Measurements from ENCODE around the gene TAF11L5. TPM values are rescaled to one million over a fixed set of nuclear protein-coding genes. Genes with fewer than 3 reads are reported as not detected.
"Not testable (repeated sequence)": the region's sequence is repeated elsewhere in the genome, so short reads cannot be mapped to it uniquely, and the experiment has no call there.

Gene TAF11L5
- not detected in 2 replicates for total RNA-seq (2014; rRNA removed; shearing (Covaris generic))
- not detected in 2 replicates for polyA plus RNA-seq (2016; fragmentation: Nextera tagmentation; extraction: Ambion mirVana)

- H3K9me2 ChIP-seq (ENCODE audit: insufficient read depth); H3F3A ChIP-seq (ENCODE audit: insufficient read depth); H3K4me2 ChIP-seq (ENCODE audit: unreplicated experiment); DNase-seq; H3K27ac ChIP-seq; H3K9me3 ChIP-seq (ENCODE audit: low read depth); H3K79me2 ChIP-seq (ENCODE audit: insufficient read depth); H3K27me3 ChIP-seq (replicated peaks; ENCODE audit: insufficient read depth); H2AFZ ChIP-seq; in situ Hi-C loops (cut with MboI); H3K4me3 ChIP-seq; H3K9ac ChIP-seq; H3K36me3 ChIP-seq (ENCODE audit: low read depth); H4K20me1 ChIP-seq (ENCODE audit: insufficient read depth); H3K4me1 ChIP-seq (ENCODE audit: insufficient read depth): not testable (repeated sequence)
- no CpG with 5 or more reads among the region's 15 CpGs for WGBS, 2 experiments (ENCODE audit: low coverage in 1 of 2, low lambda C conversion rate in 2 of 2, missing lambda C conversion rate in 2 of 2)
Observed at GRCh38 chr5:17524935-17525334, at the start of gene TAF11L5. TAF11L5 (plus strand) TSS chr5:17525235.

- Histone ChIP-seq H3F3A (ENCODE audit: insufficient read depth) (no peaks in the 10 kb centered on the region), H3K4me2 (ENCODE audit: unreplicated experiment) (no peak overlapping the region), H3K9me3 (ENCODE audit: low read depth) (no peaks in the 10 kb centered on the region), H3K27me3 (replicated peaks; ENCODE audit: insufficient read depth) (peaks cover 9% of the 10 kb centered on the region; the same call in 1 of the 2 replicates), H2AFZ (no peak overlapping the region), H3K4me3 (no peak overlapping the region), H4K20me1 (ENCODE audit: insufficient read depth) (no peaks in the 10 kb centered on the region), H3K36me3 (ENCODE audit: low read depth) (no peaks in the 10 kb centered on the region), H3K9ac (no peak overlapping the region), H3K27ac (no peak overlapping the region), H3K9me2 (ENCODE audit: insufficient read depth) (no peaks in the 10 kb centered on the region), H3K4me1 (ENCODE audit: insufficient read depth) (no peaks in the 10 kb centered on the region), H3K79me2 (ENCODE audit: insufficient read depth) (no peaks in the 10 kb centered on the region)
- in situ Hi-C loops (cut with MboI) = no loop called here
- no peak for DNase-seq
- 42% methylated on average over 3 of the region's 3 CpGs for WGBS, 2 experiments (ENCODE audit: low coverage in 1 of 2, low lambda C conversion rate in 2 of 2, missing lambda C conversion rate in 2 of 2)
- TF ChIP-seq EZH2 (IDR thresholded peaks at IDR 0.05; ENCODE audit: insufficient read depth, poor library complexity, severe bottlenecking) (no peak), EZH2phosphoT487 (IDR thresholded peaks at IDR 0.05; ENCODE audit: insufficient read depth, low read depth) (no peak)
Observed at GRCh38 chr5:17477043-17477442, 48.0 kb upstream of the TAF11L5 start.

GRCh38 chr5:17477573-17478265 lies 47.3 kb upstream of the TAF11L5 start:
- H3K79me2 ChIP-seq (ENCODE audit: insufficient read depth) = no peaks in the 10 kb centered on the region
- H4K20me1 ChIP-seq (ENCODE audit: insufficient read depth) = no peaks in the 10 kb centered on the region
- no peak overlapping the region for H3K9ac ChIP-seq
- H3K4me2 ChIP-seq (ENCODE audit: unreplicated experiment) = no peak overlapping the region
- H3K9me2 ChIP-seq (ENCODE audit: insufficient read depth) = no peaks in the 10 kb centered on the region
- H3K4me3 ChIP-seq = no peak overlapping the region
- in situ Hi-C loops (cut with MboI) = no loop called here
- no peaks in the 10 kb centered on the region for H3K36me3 ChIP-seq (ENCODE audit: low read depth)
- H2AFZ ChIP-seq = no peak overlapping the region
- H3K27ac ChIP-seq = no peak overlapping the region
- H3K4me1 ChIP-seq (ENCODE audit: insufficient read depth) = no peaks in the 10 kb centered on the region
- no peaks in the 10 kb centered on the region for H3F3A ChIP-seq (ENCODE audit: insufficient read depth)
- TF ChIP-seq EZH2 (IDR thresholded peaks at IDR 0.05; ENCODE audit: insufficient read depth, poor library complexity, severe bottlenecking) (no peak), EZH2phosphoT487 (IDR thresholded peaks at IDR 0.05; ENCODE audit: insufficient read depth, low read depth) (no peak)
- no peaks in the 10 kb centered on the region for H3K9me3 ChIP-seq (ENCODE audit: low read depth)
- peaks cover 15% of the 10 kb centered on the region; the same call in 1 of the 2 replicates for H3K27me3 ChIP-seq (replicated peaks; ENCODE audit: insufficient read depth)
- DNase-seq = no peak
- WGBS, 2 experiments (ENCODE audit: low coverage in 1 of 2, low lambda C conversion rate in 2 of 2, missing lambda C conversion rate in 2 of 2) = 60 to 65% methylated on average over 7 of the region's 7 CpGs

DNA sequence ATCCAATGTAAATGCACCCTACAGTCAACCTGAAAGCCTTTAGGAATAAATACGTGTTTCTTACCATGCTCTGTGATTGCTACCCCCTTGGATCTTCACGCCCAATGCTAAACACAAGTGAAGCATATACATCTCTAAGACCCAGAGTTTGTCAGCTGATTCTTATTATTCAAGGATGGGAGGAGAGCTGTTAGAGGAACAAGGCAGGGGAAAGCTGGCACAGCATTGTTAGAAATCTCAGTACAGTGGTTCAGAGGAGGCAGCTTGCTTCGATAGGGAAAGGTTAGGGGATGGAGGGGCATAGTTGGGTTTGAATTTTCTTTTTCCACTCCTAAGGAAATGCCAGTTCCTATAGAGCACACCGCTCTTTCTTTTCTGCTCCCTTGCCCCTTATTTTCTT lies 43.7 kb upstream of the TAF11L5 start:
- peaks cover 13% of the 10 kb centered on the region; the same call in 1 of the 2 replicates for H3K27me3 ChIP-seq (replicated peaks; ENCODE audit: insufficient read depth)
- no peaks in the 10 kb centered on the region for H3K9me3 ChIP-seq (ENCODE audit: low read depth)
- H4K20me1 ChIP-seq (ENCODE audit: insufficient read depth) = no peaks in the 10 kb centered on the region
- in situ Hi-C loops (cut with MboI) = no loop called here
- no peak overlapping the region for H2AFZ ChIP-seq
- H3K9ac ChIP-seq = no peak overlapping the region
- WGBS, 2 experiments (ENCODE audit: low coverage in 1 of 2, low lambda C conversion rate in 2 of 2, missing lambda C conversion rate in 2 of 2) = 42 to 52% methylated on average over 4 of the region's 4 CpGs
- H3K4me2 ChIP-seq (ENCODE audit: unreplicated experiment) = no peak overlapping the region
- no peak overlapping the region for H3K4me3 ChIP-seq
- H3K36me3 ChIP-seq (ENCODE audit: low read depth) = no peaks in the 10 kb centered on the region
- TF ChIP-seq EZH2phosphoT487 (IDR thresholded peaks at IDR 0.05; ENCODE audit: insufficient read depth, low read depth) = no peak
- TF ChIP-seq EZH2 (IDR thresholded peaks at IDR 0.05; ENCODE audit: insufficient read depth, poor library complexity, severe bottlenecking) = no peak
- no peaks in the 10 kb centered on the region for H3K79me2 ChIP-seq (ENCODE audit: insufficient read depth)
- no peaks in the 10 kb centered on the region for H3K4me1 ChIP-seq (ENCODE audit: insufficient read depth)
- DNase-seq = no peak
- H3K9me2 ChIP-seq (ENCODE audit: insufficient read depth) = no peaks in the 10 kb centered on the region
- H3K27ac ChIP-seq = no peak overlapping the region
- no peaks in the 10 kb centered on the region for H3F3A ChIP-seq (ENCODE audit: insufficient read depth)
